Stimulated activated CD4-positive, alpha-beta T cell treated with anti-CD3 and anti-CD28 coated beads, Interleukin-4, amount 100 ng/mL, for 48 hours (primary cell): ENCODE data around the gene ZNF22.

Experiments
- DNase-seq, 2 donors: peaks; one replicate each; pipeline ENCODE4 v3.0.0-alpha.2; 2020; ENCODE audit warnings: low read depth in 2 of 2

The ZNF22 gene

DNA sequence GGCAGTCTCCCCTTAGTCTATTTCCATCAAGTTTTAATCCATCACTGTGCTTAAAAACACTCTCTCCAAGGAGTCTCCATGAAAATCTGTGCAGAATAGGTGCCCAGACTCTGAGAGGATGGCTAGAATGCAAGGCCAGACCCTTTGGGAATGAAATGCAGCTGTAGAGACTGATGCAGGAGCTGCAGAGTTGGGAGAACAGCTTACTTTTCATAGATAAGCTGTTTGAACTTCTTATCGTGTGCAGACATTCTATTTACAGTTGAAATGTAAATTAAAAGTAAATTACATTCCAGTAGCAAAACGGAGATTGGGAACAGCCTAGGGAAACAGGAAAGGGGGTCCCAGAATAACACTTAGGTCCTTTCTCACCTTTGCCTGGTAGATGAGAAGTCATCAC lies 14.9 kb downstream of the ZNF22 start:
- no peak for DNase-seq

DNA sequence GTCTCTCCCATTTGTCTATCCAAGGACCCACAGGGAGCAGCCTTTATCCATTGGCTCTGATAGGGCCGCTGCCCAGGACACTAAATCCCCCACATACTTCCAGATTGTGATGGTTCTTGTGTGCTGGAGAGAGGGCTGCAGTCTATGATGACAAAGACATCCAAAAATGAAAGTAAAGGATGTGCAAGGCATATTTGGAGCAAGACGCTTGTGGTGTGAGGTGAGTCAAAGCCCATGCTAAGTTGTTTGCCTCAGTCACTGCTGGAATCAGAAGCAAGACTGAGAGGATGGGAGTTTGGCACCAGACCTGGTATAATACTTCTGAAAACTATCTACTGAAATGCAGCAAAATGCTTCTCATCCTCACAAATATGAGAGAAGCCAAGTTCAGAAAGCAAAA lies 22.7 kb downstream of the ZNF22 start:
- DNase-seq = no peak

GRCh38 chr10:45034301-45034700 lies 33.6 kb downstream of the ZNF22 start:
- DNase-seq = no peak

DNA sequence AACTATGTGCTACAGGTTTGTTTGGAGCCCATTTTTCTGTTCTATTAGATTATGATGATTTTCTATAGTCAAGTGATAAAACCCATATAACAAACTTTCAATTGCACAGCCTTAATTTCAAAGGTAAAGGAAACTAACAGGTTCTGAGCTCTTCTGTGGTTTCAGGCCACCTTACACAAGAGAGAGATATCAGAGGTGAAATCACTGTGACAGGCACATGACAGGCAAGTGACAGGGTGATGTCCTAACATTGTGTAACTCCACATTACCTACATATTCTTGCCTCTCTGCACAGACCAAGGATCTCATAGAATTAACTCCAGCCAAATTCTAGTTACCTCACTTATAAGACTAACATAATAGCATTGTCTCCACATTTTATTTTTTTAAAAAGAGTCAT lies 35.0 kb downstream of the ZNF22 start:
- DNase-seq = no peak

DNA sequence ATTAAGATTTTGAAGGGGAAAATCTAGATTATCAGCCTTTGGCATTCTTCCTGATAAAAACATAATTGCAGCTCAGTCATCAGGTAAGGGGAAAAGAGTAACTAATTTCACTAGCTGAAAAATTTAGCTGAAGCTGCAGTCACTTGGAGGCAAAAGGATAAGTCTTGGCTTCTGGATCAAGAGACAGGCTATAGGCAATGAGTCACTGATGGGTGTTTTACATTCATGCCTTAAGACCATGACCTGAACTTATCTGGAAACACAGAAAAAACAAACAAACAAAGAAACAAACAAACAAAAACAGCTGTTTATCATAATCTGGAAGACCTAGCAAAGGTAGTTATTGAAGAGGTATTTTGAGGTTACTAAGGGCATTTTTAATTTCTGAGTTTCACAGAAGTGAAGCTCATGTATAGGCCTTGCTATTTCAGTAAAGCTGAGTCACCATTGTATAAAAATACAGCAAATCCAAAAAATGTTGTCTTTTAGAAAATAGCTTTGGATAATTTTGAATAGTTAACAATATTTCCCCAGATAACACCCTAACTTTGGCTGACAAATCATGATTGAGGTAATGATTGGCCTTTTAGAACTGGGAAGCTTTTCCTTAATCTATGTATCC lies 40.3 kb downstream of the ZNF22 start:
- no peak for DNase-seq

- no peak for DNase-seq
Observed at GRCh38 chr10:45044290-45044689, 43.6 kb downstream of the ZNF22 start.

GRCh38 chr10:45050551-45051235 lies 50.0 kb downstream of the ZNF22 start:
- no peak for DNase-seq

- DNase-seq = no peak
Observed at GRCh38 chr10:45052700-45053099, 52.0 kb downstream of the ZNF22 start.

GRCh38 chr10:45053569-45054100 lies 52.9 kb downstream of the ZNF22 start:
- no peak for DNase-seq
